Measurements from ENCODE around the gene MMP28. TPM values are rescaled to one million over a fixed set of nuclear protein-coding genes. Genes with fewer than 3 reads are reported as not detected.

MMP28 gene
- total and polyA plus RNA-seq, 12 donors: 0.67 to 11.1 (median 4.6) TPM

DNA sequence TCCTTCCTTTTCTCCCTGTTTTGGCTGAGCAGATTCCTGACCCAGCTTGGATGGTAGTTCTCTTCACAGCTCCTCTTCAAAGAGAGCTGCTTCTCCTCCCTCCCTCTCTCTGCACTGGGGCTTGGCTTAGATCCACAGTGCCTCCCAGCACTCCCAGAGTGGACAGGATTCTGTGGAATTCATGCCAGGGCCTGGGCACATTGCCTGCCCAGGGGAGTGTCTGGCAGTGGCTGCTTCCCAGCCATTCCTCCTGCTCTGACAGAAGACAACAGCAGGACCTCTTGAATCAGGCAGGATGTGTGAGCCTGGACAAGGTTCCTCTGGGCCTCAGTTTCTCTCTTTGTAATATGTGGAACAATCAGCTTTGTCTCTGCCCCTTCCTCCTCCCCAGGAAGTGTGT, 4.5 kb upstream of the MMP28 start:
- peaks cover 5 to 22% of the 10 kb centered on the region in 2 donors for H3K4me1 ChIP-seq (replicated peaks in 1 of 2)
- peak; percentile 88 to 94 (median 92) for DNase-seq
- H3K27ac ChIP-seq: peak overlapping the region in 2 of 5 donors; percentile 6 to 40
- H3K36me3 ChIP-seq (replicated peaks in 1 of 2): no peaks in the 10 kb centered on the region
- H3K9me3 ChIP-seq (replicated peaks in 1 of 3): no peaks in the 10 kb centered on the region
- intact Hi-C loops (cut with DNase I): no loop called here
- TF ChIP-seq, protein P1, sequence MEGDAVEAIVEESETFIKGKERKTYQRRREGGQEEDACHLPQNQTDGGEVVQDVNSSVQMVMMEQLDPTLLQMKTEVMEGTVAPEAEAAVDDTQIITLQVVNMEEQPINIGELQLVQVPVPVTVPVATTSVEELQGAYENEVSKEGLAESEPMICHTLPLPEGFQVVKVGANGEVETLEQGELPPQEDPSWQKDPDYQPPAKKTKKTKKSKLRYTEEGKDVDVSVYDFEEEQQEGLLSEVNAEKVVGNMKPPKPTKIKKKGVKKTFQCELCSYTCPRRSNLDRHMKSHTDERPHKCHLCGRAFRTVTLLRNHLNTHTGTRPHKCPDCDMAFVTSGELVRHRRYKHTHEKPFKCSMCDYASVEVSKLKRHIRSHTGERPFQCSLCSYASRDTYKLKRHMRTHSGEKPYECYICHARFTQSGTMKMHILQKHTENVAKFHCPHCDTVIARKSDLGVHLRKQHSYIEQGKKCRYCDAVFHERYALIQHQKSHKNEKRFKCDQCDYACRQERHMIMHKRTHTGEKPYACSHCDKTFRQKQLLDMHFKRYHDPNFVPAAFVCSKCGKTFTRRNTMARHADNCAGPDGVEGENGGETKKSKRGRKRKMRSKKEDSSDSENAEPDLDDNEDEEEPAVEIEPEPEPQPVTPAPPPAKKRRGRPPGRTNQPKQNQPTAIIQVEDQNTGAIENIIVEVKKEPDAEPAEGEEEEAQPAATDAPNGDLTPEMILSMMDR (IDR thresholded peaks at IDR 0.05): no peak
- no peak for TF ChIP-seq POLR2A (IDR thresholded peaks at IDR 0.05)
- H3K27me3 ChIP-seq: no peaks in the 10 kb centered on the region
- no peak overlapping the region for H3K4me3 ChIP-seq

DNA sequence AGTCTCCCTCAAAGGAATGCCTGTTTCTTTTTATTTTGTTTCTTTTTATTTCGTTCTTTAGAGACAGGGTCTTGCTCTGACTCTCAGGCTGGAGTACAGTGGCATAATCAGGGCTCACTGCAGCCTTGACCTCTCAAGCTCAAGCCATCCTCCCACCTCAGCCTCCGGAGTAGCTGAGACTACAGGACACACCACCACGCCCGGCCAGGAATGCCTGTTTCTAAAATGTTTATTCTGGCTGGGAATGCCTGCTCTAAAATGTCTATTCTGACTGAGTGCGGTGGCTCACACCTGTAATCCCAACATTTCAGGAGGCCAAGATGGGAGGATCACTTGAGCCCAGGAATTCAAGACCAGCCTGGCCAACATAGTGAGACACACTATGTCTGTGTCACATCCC, 2.5 kb upstream of the MMP28 start:
- peaks cover 5 to 25% of the 10 kb centered on the region in 2 donors for H3K4me1 ChIP-seq (replicated peaks in 1 of 2)

DNA sequence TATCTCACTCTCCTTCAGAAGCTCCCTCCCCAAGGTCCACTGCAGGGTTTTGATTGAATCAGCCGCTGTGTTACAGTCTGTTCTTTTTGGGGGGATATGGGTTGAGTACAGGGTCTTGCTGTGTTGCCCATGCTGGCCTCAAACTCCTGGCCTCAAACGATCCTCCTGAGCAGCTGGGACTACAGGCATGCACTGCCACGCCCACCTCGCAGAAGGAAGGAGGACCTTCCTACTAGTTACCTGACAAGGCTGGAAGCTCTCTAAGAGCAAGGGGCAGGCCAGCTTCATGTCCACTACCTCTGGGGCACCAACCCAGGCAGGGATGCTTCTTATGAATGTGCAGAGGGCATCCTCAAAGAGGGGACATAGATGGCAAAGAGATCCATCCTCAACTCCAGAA, 1.9 kb upstream of the MMP28 start:
- no peaks in the 10 kb centered on the region for H3K9me3 ChIP-seq (replicated peaks in 1 of 3)
- 70 to 81% (median 77%) methylated on average over 4 of the region's 4 CpGs for WGBS, 4 donors
- H3K27ac ChIP-seq: no peak overlapping the region
- no peak overlapping the region for H3K4me3 ChIP-seq
- intact Hi-C loops (cut with DNase I): no loop called here
- TF ChIP-seq POLR2A (IDR thresholded peaks at IDR 0.05): no peak
- TF ChIP-seq, protein P1 (IDR thresholded peaks at IDR 0.05): no peak
- no peaks in the 10 kb centered on the region for H3K36me3 ChIP-seq (replicated peaks in 1 of 2)
- H3K4me1 ChIP-seq (replicated peaks in 1 of 2): peaks cover 5 to 25% of the 10 kb centered on the region in 2 donors
- DNase-seq: peak in 1 of 7 donors; percentile 12
- no peaks in the 10 kb centered on the region for H3K27me3 ChIP-seq

More for the DNA sequence above, 2.5 kb upstream of the MMP28 start:
- peak in 1 of 7 donors; percentile 11 for DNase-seq
- no peak overlapping the region for H3K27ac ChIP-seq
- WGBS, 4 donors: 68 to 80% (median 72%) methylated on average over 5 of the region's 5 CpGs
- no peak for TF ChIP-seq POLR2A (IDR thresholded peaks at IDR 0.05)
- TF ChIP-seq, protein P1 (IDR thresholded peaks at IDR 0.05): no peak
- no peaks in the 10 kb centered on the region for H3K36me3 ChIP-seq (replicated peaks in 1 of 2)
- intact Hi-C loops (cut with DNase I): no loop called here
- no peaks in the 10 kb centered on the region for H3K27me3 ChIP-seq
- no peak overlapping the region for H3K4me3 ChIP-seq
- H3K9me3 ChIP-seq (replicated peaks in 1 of 3): no peaks in the 10 kb centered on the region

DNA sequence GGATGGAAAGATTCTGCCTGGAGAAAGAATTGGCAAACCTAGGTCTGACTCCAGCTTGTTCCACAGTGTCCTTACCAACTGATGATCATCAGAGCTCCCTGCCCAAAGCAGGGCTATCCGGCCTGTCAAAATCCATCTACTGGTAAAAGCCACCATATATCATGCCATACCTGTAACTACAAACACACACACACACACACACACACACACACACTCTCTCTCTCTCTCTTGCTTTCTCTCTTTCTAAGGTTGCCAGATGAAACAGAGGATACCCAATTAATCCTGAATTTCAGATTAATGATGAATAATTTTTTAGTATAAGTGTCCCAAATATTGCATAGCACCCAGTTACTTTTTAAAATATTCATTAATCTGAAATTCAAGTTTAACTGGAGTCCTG, 1.5 kb upstream of the MMP28 start:
- 78 to 100% (median 91%) methylated on average over 1 of the region's 1 CpG for WGBS, 4 donors
- H3K27me3 ChIP-seq: no peaks in the 10 kb centered on the region
- H3K4me1 ChIP-seq (replicated peaks in 1 of 2): peaks cover 5 to 25% of the 10 kb centered on the region in 2 donors
- intact Hi-C loops (cut with DNase I): no loop called here
- peak in 1 of 7 donors; percentile 2 for DNase-seq
- no peaks in the 10 kb centered on the region for H3K36me3 ChIP-seq (replicated peaks in 1 of 2)
- no peak overlapping the region for H3K4me3 ChIP-seq
- H3K9me3 ChIP-seq (replicated peaks in 1 of 3): no peaks in the 10 kb centered on the region
- TF ChIP-seq, protein P1 (IDR thresholded peaks at IDR 0.05): no peak
- TF ChIP-seq POLR2A (IDR thresholded peaks at IDR 0.05): no peak
- H3K27ac ChIP-seq: no peak overlapping the region
